Measurements from ENCODE around the gene CD302. TPM values are rescaled to one million over a fixed set of nuclear protein-coding genes. Genes with fewer than 3 reads are reported as not detected.

CD302 gene
- total and polyA plus RNA-seq, 2 of the 4 experiments (the other 2 are of a cell fraction): 3.8 to 4.0 TPM

- no peak overlapping the region for H3K27ac ChIP-seq (ENCODE audit: insufficient read depth, low read length)
- H3K79me1 ChIP-seq (ENCODE audit: low read depth in 1 of 2, low read length in 2 of 2): no peaks in the 10 kb centered on the region
- no peak overlapping the region for H2BK120ac ChIP-seq (ENCODE audit: low read depth, low read length)
- ChIA-PET CTCF (no interaction called here), POLR2A (ENCODE audit: unreplicated experiment) (no interaction called here)
- no peak overlapping the region for H3K56ac ChIP-seq (ENCODE audit: extremely low read depth, insufficient read depth, low read length)
- H2AK9ac ChIP-seq (replicated peaks; ENCODE audit: low read depth, low read length, poor library complexity): no peak overlapping the region
- no peak overlapping the region for H2AK5ac ChIP-seq (ENCODE audit: low read depth, low read length)
- H3K4ac ChIP-seq (ENCODE audit: low read depth, low read length): no peak overlapping the region
- ATAC-seq (ENCODE audit: low read depth) (no peak), DNase-seq (no peak)
- H2BK5ac ChIP-seq (ENCODE audit: low read depth, low read length, poor library complexity, severe bottlenecking): no peak overlapping the region
- H4K20me1 ChIP-seq (ENCODE audit: insufficient read depth, low read length): no peaks in the 10 kb centered on the region
- H3K4me1 ChIP-seq (ENCODE audit: control insufficient read depth, insufficient read depth, low read length): no peaks in the 10 kb centered on the region
- H3K4me3 ChIP-seq (ENCODE audit: insufficient read depth, low read depth, low read length): no peak overlapping the region
- H4K8ac ChIP-seq (ENCODE audit: low read depth in 2 of 2, low read length in 2 of 2): no peak overlapping the region
- no peak overlapping the region for H3K14ac ChIP-seq (replicated peaks; ENCODE audit: low read depth, low read length)
- dilution Hi-C loops (cut with HindIII; ENCODE audit: low sequenced_read_pairs, unreplicated experiment) (no loop called here), intact Hi-C loops (cut with micrococcal nuclease) (no loop called here), in situ Hi-C loops (cut with MboI; ENCODE audit: low sequenced_read_pairs) (no loop called here)
- no peak overlapping the region for H2AFZ ChIP-seq (replicated peaks; ENCODE audit: low read length, poor library complexity)
- H2BK20ac ChIP-seq (ENCODE audit: low read depth, low read length): no peak overlapping the region
- H3K9me1 ChIP-seq (ENCODE audit: insufficient read depth, low read length): no peaks in the 10 kb centered on the region
- TF ChIP-seq, protein P1, sequence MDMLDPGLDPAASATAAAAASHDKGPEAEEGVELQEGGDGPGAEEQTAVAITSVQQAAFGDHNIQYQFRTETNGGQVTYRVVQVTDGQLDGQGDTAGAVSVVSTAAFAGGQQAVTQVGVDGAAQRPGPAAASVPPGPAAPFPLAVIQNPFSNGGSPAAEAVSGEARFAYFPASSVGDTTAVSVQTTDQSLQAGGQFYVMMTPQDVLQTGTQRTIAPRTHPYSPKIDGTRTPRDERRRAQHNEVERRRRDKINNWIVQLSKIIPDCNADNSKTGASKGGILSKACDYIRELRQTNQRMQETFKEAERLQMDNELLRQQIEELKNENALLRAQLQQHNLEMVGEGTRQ (IDR thresholded peaks at IDR 0.05; ENCODE audit: low read depth, low read length): no peak
- TF ChIP-seq RAD21 (IDR thresholded peaks at IDR 0.05; ENCODE audit: low read length): no peak
- no peak for TF ChIP-seq RCOR1 (IDR thresholded peaks at IDR 0.05; ENCODE audit: insufficient replicate concordance, low read length)
- TF ChIP-seq MXI1 (IDR thresholded peaks at IDR 0.05; ENCODE audit: borderline replicate concordance, low read depth, low read length): no peak
- no peak for TF ChIP-seq POLR2A (IDR thresholded peaks at IDR 0.05; ENCODE audit: low read depth, low read length)
- TF ChIP-seq RFX5 (IDR thresholded peaks at IDR 0.05; ENCODE audit: low read depth, low read length): no peak
- TF ChIP-seq, protein P2, sequence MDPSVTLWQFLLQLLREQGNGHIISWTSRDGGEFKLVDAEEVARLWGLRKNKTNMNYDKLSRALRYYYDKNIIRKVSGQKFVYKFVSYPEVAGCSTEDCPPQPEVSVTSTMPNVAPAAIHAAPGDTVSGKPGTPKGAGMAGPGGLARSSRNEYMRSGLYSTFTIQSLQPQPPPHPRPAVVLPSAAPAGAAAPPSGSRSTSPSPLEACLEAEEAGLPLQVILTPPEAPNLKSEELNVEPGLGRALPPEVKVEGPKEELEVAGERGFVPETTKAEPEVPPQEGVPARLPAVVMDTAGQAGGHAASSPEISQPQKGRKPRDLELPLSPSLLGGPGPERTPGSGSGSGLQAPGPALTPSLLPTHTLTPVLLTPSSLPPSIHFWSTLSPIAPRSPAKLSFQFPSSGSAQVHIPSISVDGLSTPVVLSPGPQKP (IDR thresholded peaks at IDR 0.05; ENCODE audit: borderline replicate concordance, low read depth, low read length): no peak
- no peak for TF ChIP-seq MAFK (IDR thresholded peaks at IDR 0.05; ENCODE audit: low read depth, low read length)
- H2BK15ac ChIP-seq (ENCODE audit: low read depth, low read length): no peak overlapping the region
- no TSS peak for BruUV-seq (replicated peaks)
- no peak overlapping the region for H3K4me2 ChIP-seq (ENCODE audit: low read depth, low read length)
- H3K9me3 ChIP-seq (ENCODE audit: control insufficient read depth, insufficient read depth, low read length): no peaks in the 10 kb centered on the region
- H3K18ac ChIP-seq (ENCODE audit: low read depth, low read length): no peak overlapping the region
- H3K36me3 ChIP-seq (ENCODE audit: control insufficient read depth, insufficient read depth, low read length): no peaks in the 10 kb centered on the region
- H3K9ac ChIP-seq (ENCODE audit: low read depth, low read length): no peak overlapping the region
- H3K27me3 ChIP-seq (ENCODE audit: control insufficient read depth, insufficient read depth, low read length): peaks cover 7% of the 10 kb centered on the region
- WGBS, 2 experiments (ENCODE audit: extremely low coverage in 2 of 2, insufficient read length in 1 of 2): no CpG with 5 or more reads among the region's 5 CpGs
- H4K5ac ChIP-seq (ENCODE audit: low read depth, low read length): no peak overlapping the region
- no peak overlapping the region for H3K23ac ChIP-seq (ENCODE audit: low read depth, low read length)
- H4K91ac ChIP-seq (ENCODE audit: insufficient read depth, low read depth, low read length): no peak overlapping the region
These were observed 42.6 kb upstream of the CD302 start for GRCh38 chr2:159840616-159841015.
